Ishikawa (cell line): ENCODE measurements around the gene BEGAIN.

ENCODE experiments used
- EGR1 ChIP-seq: IDR thresholded peaks from 2 replicates; pipeline ENCODE4 v1.6.1; 2012
- EP300 ChIP-seq: IDR thresholded peaks from 2 replicates; pipeline ENCODE4 v1.6.1; 2012; ENCODE audit warnings: borderline replicate concordance
- FOXM1 ChIP-seq: IDR thresholded peaks from 2 replicates; pipeline ENCODE4 v1.6.1; 2012; ENCODE audit warnings: low read depth, borderline replicate concordance
- NFIC ChIP-seq: IDR thresholded peaks from 2 replicates; pipeline ENCODE4 v1.6.1; 2012
- RAD21 ChIP-seq: IDR thresholded peaks from 2 replicates; pipeline ENCODE4 v1.6.1; 2012; ENCODE audit warnings: low read depth
- TAF1 ChIP-seq: IDR thresholded peaks from 2 replicates; pipeline ENCODE4 v1.6.1; 2012; ENCODE audit warnings: low read depth, mild to moderate bottlenecking
- TEAD4 ChIP-seq: IDR thresholded peaks from 2 replicates; pipeline ENCODE4 v1.6.1; 2012
- ZBTB7A ChIP-seq: IDR thresholded peaks from 2 replicates; pipeline ENCODE4 v1.6.1; 2012; ENCODE audit warnings: low read depth
- TF ChIP-seq, protein P1 (sequence below): IDR thresholded peaks from 2 replicates; pipeline ENCODE4 v1.6.1; 2012
- TF ChIP-seq, protein P2 (sequence below): IDR thresholded peaks from 2 replicates; pipeline ENCODE4 v1.6.1; 2012; ENCODE audit warnings: low read depth, mild to moderate bottlenecking

DNA sequence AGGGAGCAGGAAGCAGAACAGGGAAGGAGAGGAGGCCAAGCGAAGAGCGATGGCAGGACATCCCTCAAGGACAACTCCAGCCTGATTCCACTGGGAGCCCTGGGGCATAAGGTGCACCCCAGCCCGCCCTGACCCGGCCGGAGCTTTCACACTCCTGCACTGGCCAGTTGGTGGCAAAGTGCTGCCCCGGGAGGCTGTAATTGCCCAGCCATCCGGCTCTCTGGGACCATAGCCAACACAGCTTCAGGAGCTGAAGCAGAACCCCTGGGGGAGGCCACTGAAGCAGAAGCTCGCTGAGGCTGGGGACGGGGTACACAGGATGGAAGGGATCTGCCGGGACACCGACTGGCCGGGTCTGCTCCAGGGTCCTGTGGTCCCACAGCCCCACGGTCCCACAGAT, 41.9 kb upstream of the BEGAIN start:
- TF ChIP-seq, protein P1, sequence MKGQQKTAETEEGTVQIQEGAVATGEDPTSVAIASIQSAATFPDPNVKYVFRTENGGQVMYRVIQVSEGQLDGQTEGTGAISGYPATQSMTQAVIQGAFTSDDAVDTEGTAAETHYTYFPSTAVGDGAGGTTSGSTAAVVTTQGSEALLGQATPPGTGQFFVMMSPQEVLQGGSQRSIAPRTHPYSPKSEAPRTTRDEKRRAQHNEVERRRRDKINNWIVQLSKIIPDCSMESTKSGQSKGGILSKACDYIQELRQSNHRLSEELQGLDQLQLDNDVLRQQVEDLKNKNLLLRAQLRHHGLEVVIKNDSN, result no peak
- no peak for TF ChIP-seq FOXM1
- TF ChIP-seq TAF1, result no peak
- no peak for TF ChIP-seq RAD21
- TF ChIP-seq, protein P2, sequence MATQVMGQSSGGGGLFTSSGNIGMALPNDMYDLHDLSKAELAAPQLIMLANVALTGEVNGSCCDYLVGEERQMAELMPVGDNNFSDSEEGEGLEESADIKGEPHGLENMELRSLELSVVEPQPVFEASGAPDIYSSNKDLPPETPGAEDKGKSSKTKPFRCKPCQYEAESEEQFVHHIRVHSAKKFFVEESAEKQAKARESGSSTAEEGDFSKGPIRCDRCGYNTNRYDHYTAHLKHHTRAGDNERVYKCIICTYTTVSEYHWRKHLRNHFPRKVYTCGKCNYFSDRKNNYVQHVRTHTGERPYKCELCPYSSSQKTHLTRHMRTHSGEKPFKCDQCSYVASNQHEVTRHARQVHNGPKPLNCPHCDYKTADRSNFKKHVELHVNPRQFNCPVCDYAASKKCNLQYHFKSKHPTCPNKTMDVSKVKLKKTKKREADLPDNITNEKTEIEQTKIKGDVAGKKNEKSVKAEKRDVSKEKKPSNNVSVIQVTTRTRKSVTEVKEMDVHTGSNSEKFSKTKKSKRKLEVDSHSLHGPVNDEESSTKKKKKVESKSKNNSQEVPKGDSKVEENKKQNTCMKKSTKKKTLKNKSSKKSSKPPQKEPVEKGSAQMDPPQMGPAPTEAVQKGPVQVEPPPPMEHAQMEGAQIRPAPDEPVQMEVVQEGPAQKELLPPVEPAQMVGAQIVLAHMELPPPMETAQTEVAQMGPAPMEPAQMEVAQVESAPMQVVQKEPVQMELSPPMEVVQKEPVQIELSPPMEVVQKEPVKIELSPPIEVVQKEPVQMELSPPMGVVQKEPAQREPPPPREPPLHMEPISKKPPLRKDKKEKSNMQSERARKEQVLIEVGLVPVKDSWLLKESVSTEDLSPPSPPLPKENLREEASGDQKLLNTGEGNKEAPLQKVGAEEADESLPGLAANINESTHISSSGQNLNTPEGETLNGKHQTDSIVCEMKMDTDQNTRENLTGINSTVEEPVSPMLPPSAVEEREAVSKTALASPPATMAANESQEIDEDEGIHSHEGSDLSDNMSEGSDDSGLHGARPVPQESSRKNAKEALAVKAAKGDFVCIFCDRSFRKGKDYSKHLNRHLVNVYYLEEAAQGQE, result no peak
- no peak for TF ChIP-seq EP300
- TF ChIP-seq EGR1, result no peak
- TF ChIP-seq ZBTB7A, result no peak
- peak; percentile 23; the same call in 1 of the 2 replicates for TF ChIP-seq NFIC
- no peak for TF ChIP-seq TEAD4
